HepG2 (cell line): Measurements from ENCODE around the gene PSEN2. TPM values are rescaled to one million over a fixed set of nuclear protein-coding genes. Genes with fewer than 3 reads are reported as not detected.

Experiments
- ATAC-seq: fragments of 200-7000 bp; cut with Tn5 transposase; 3 replicates; pipeline ENCODE4 v1.9.1; 2020; ENCODE audit warnings: mild to moderate bottlenecking, moderate library complexity
- BruUV-seq: library from RNA; stranded (reverse); fragments of 400-500 nt; replicated peaks from 2 replicates; lab custom pipeline; 2021; lab: Mats Ljungman, UMichigan
- CTCF ChIA-PET: fragments of 300-600 bp; formaldehyde crosslinking; extraction: SDS; loops from one replicate; lab custom pipeline; 2021; ENCODE audit warnings: low total read pairs, inconsistent platforms, low intra/inter-chr PET ratio; lab: Yijun Ruan, JAX
- POLR2A ChIA-PET: fragments of 350-600 bp; sonication (Branson Sonifier 250); formaldehyde crosslinking; loops from one replicate; lab custom pipeline; 2020; ENCODE audit warnings: antibody characterized with exemption, inconsistent platforms; lab: Yijun Ruan, JAX
- DNase-seq: peaks from one replicate; pipeline ENCODE4 v3.0.0-alpha.2; 2015; ENCODE audit warnings: low spot score
- FAIRE-seq: peaks from 3 replicates; lab custom pipeline; 2011; peaks lifted over from hg19 to GRCh38; lab: Jason Lieb, UNC
- H2AFZ ChIP-seq: one replicate; pipeline ENCODE4 v1.6.1; 2011; ENCODE audit warnings: low read length, inconsistent platforms
- H3K27ac ChIP-seq: fragments of 300-600 bp; 3 replicates; pipeline ENCODE4 v1.8.0; 2011; ENCODE audit warnings: mixed run types, mild to moderate bottlenecking, mixed read lengths, low read length, inconsistent platforms; ENCODE audit not compliant: insufficient read depth; ENCODE audit errors: extremely low read length
- H3K27me3 ChIP-seq, 2 experiments: fragments of 200-600 bp in 1 of 2; 2 replicates in 1 of 2; 3 replicates in 1 of 2; pipeline versions ENCODE4 v1.6.0 to v1.8.0; 2011; ENCODE audit warnings: low read length in 2 of 2, mild to moderate bottlenecking in 2 of 2, moderate library complexity in 2 of 2, inconsistent platforms in 1 of 2; ENCODE audit not compliant: insufficient read depth in 2 of 2, control insufficient read depth in 1 of 2
- H3K36me3 ChIP-seq, 2 experiments: fragments of 200-600 bp in 1 of 2; replicated peaks in 1 of 2; 2 replicates in 1 of 2; 3 replicates in 1 of 2; pipeline versions ENCODE4 v1.5.1 to v1.8.0; 2011; ENCODE audit warnings: low read length in 2 of 2, inconsistent platforms in 1 of 2; ENCODE audit not compliant: insufficient read depth in 2 of 2, control insufficient read depth in 1 of 2
- H3K4me1 ChIP-seq: 2 replicates; pipeline ENCODE4 v1.5.1; 2012; ENCODE audit warnings: low read length, inconsistent platforms; ENCODE audit not compliant: insufficient read depth
- H3K4me2 ChIP-seq: 2 replicates; pipeline ENCODE4 v1.6.0; 2011; ENCODE audit warnings: low read depth, low read length, inconsistent platforms
- H3K4me3 ChIP-seq, 3 experiments: fragments of 200-600 bp in 1 of 3; sonication (generic), shearing (Covaris generic) in 1 of 3; replicated peaks in 1 of 3; 2 replicates each; pipeline ENCODE4 v1.5.1; 2011 to 2016; ENCODE audit warnings: low read length in 3 of 3, inconsistent platforms in 2 of 3, low read depth in 2 of 3, mild to moderate bottlenecking in 2 of 3, control low read depth in 1 of 3, mixed read lengths in 1 of 3; ENCODE audit not compliant: insufficient read depth in 1 of 3
- H3K79me2 ChIP-seq: one replicate; pipeline ENCODE4 v1.6.1; 2011; ENCODE audit warnings: low read length, inconsistent platforms; ENCODE audit not compliant: insufficient read depth
- H3K9ac ChIP-seq: 2 replicates; pipeline ENCODE4 v1.6.0; 2011; ENCODE audit warnings: mild to moderate bottlenecking, low read depth, low read length, inconsistent platforms; ENCODE audit not compliant: insufficient read depth
- H3K9me3 ChIP-seq: 2 replicates; pipeline ENCODE4 v1.5.1; 2012; ENCODE audit warnings: mild to moderate bottlenecking, low read length
- H4K20me1 ChIP-seq: 2 replicates; pipeline ENCODE4 v1.6.0; 2011; ENCODE audit warnings: inconsistent platforms, mild to moderate bottlenecking, low read length, moderate library complexity; ENCODE audit not compliant: insufficient read depth
- ARNT2 ChIP-seq: sonication (generic); formaldehyde crosslinking; IDR thresholded peaks from 2 replicates; pipeline ENCODE4 v1.8.0; 2022; ENCODE audit warnings: mild to moderate bottlenecking, low read depth, missing genetic modification reagents, moderate library complexity
- CREB1 ChIP-seq, 2 experiments: fragments of 450-650 bp in 1 of 2; IDR thresholded peaks; 2 replicates each; pipeline ENCODE4 v1.6.1; 2016 to 2017; ENCODE audit warnings: control low read depth in 1 of 2, mild to moderate bottlenecking in 1 of 2, missing compliant biosample characterization in 1 of 2, missing genetic modification characterization in 1 of 2
- EP300 ChIP-seq, 3 experiments: sonication (generic) in 1 of 3; formaldehyde crosslinking in 1 of 3; IDR thresholded peaks; 2 replicates each; pipeline versions ENCODE4 v1.5.1 to v1.6.1; 2011 to 2020; ENCODE audit warnings: low read depth in 2 of 3, low read length in 2 of 3, borderline replicate concordance in 1 of 3, improper control_type of control experiment in 1 of 3, mild to moderate bottlenecking in 1 of 3, missing genetic modification reagents in 1 of 3, moderate library complexity in 1 of 3
- FOXP1 ChIP-seq, 2 experiments: fragments of 450-650 bp in 1 of 2; IDR thresholded peaks; 2 replicates each; pipeline ENCODE4 v1.6.1; 2017 to 2018; ENCODE audit warnings: antibody characterized with exemption in 1 of 2
- GATAD2A ChIP-seq: IDR thresholded peaks from 2 replicates; pipeline ENCODE4 v1.6.1; 2016
- HDAC2 ChIP-seq: sonication (generic); formaldehyde crosslinking; IDR thresholded peaks from 2 replicates; pipeline ENCODE4 v1.4.0; 2020; ENCODE audit warnings: missing genetic modification reagents
- MBD4 ChIP-seq: IDR thresholded peaks from 2 replicates; pipeline ENCODE4 v1.6.1; 2012; ENCODE audit warnings: low read length, inconsistent platforms, borderline replicate concordance
- SMAD3 ChIP-seq: sonication (generic); formaldehyde crosslinking; IDR thresholded peaks from 2 replicates; pipeline ENCODE4 v1.4.0; 2020; ENCODE audit warnings: missing genetic modification reagents
- SRSF9 ChIP-seq: fragments of 200-400 bp; formaldehyde crosslinking; IDR thresholded peaks from 2 replicates; pipeline ENCODE4 v1.6.1; 2018; ENCODE audit warnings: borderline replicate concordance, mild to moderate bottlenecking, low read depth, low read length; ENCODE audit not compliant: insufficient read depth, poor library complexity, severe bottlenecking
- THYN1 ChIP-seq: sonication (generic); formaldehyde crosslinking; IDR thresholded peaks from 2 replicates; pipeline ENCODE4 v1.8.1; 2023; ENCODE audit warnings: low read depth, mild to moderate bottlenecking, moderate library complexity, missing genetic modification reagents, borderline replicate concordance
- ZNF20 ChIP-seq: sonication (generic); formaldehyde crosslinking; IDR thresholded peaks from 2 replicates; pipeline ENCODE4 v1.4.0; 2020; ENCODE audit warnings: mild to moderate bottlenecking, moderate library complexity, missing genetic modification reagents
- ZNF563 ChIP-seq: sonication (generic); formaldehyde crosslinking; IDR thresholded peaks from 2 replicates; pipeline ENCODE4 v1.8.0; 2022; ENCODE audit warnings: mild to moderate bottlenecking, moderate library complexity, missing genetic modification reagents
- ZNF780A ChIP-seq: sonication (generic); formaldehyde crosslinking; IDR thresholded peaks from 2 replicates; pipeline ENCODE4 v1.8.0; 2022; ENCODE audit warnings: mild to moderate bottlenecking, missing genetic modification reagents, moderate library complexity
- ZNF788 ChIP-seq: sonication (generic); formaldehyde crosslinking; IDR thresholded peaks from 2 replicates; pipeline ENCODE4 v1.5.0; 2020; ENCODE audit warnings: mild to moderate bottlenecking, missing genetic modification reagents, borderline replicate concordance
- WGBS: methylation state at CpG from one replicate; pipeline ENCODE4 v1.1.6; 2017; ENCODE audit warnings: low lambda C conversion rate; 5-methylcytosine and 5-hydroxymethylcytosine counted together
- in situ Hi-C: cut with HindIII; loops from 2 replicates; pipeline ENCODE4 v1.10.0; 2017; ENCODE audit warnings: low pct_unique_long_range_greater_than_20kb; ENCODE audit not compliant: extremely low pct_ligation_motif_present
- intact Hi-C: fragments of 100-400 bp; cut with micrococcal nuclease; formaldehyde crosslinking; loops from one replicate; pipeline ENCODE4 v1.10.0; 2022; ENCODE audit not compliant: unreplicated experiment
- polyA plus RNA-seq, 8 experiments: library from polyadenylated mRNA; depleted of rRNA in 3 of 8; stranded (reverse) in 7 of 8; unstranded in 1 of 8; fragments of >200 nt; fragmentation: Illumina TruSeq in 4 of 8; extraction: Trizol in 4 of 8; gene quantifications; 2 replicates each; pipeline versions ENCODE4 v1.2.1 to v1.2.3, GENCODE V29; 2011 to 2016; ENCODE audit warnings: low read depth in 4 of 8, missing spikeins in 1 of 8, mixed read lengths in 1 of 8; ENCODE audit not compliant: insufficient read depth in 1 of 8
- total RNA-seq, 5 experiments: library from RNA; depleted of rRNA; stranded (reverse); fragments of >200 nt; fragmentation: Illumina TruSeq; extraction: Trizol; gene quantifications; 2 replicates each; pipeline ENCODE4 v1.2.3, GENCODE V29; 2016; ENCODE audit warnings: low read depth in 1 of 5
- TF ChIP-seq, protein P1 (sequence below): sonication (generic); formaldehyde crosslinking; IDR thresholded peaks from 2 replicates; pipeline ENCODE4 v1.5.0; 2020; ENCODE audit warnings: missing genetic modification reagents

The PSEN2 gene
- total and polyA plus RNA-seq, 2 of the 13 experiments (the other 11 are each of a cell fraction or from before 2014, with no cell fraction given): 5.9 to 13.1 TPM

DNA sequence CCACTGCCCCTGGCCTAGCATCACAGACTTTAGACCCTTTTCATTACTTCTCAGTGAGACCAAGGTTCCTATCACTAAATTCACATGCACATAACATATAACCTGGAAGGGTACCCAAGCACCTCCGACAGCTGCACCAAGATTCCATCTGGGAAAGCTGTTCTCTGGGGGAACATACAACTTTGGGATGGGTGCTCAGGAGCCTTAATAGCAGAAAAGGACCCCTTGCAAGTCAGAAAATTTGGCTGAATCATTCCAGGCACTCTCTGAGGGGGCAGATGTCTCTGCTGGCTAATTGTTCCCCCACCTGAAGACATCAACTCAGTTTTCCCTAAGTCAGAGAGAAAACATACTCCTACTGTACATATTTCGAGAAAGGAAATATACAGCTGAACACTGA is 41.3 kb upstream of the PSEN2 start (continued):
- no peak for TF ChIP-seq SMAD3 (CRISPR knock-in tag)

DNA sequence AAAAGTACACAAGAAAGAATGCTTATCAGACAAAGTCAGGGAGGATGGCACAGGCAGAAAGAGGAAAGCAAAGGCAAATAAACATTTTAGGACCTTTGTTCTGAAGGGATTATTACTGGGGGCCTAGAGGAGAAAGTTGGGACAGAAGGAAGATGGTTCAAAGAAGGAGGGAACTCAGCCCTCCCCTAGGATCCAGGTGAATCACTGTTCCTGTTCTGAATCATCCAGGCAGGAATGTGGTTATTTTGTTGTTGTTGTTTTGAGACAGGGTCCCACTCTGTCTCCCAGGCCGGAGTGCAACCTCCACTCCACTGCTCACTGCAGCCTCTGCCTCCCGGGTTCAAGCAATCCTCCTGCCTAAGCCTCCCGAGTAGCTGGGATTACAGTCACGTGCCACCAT is 38.5 kb upstream of the PSEN2 start:
- no peak overlapping the region for H2AFZ ChIP-seq
- DNase-seq: no peak
- WGBS: 9% methylated on average over 4 of the region's 4 CpGs
- BruUV-seq: no TSS peak
- no peak overlapping the region for H3K4me3 ChIP-seq
- TF ChIP-seq SRSF9 (no peak), ARNT2 (CRISPR knock-in tag) (no peak), ZNF563 (no peak)
- TF ChIP-seq, all 625 proteins: peak for 0
- ChIA-PET CTCF (no interaction called here), POLR2A (no interaction called here)
- no peaks in the 10 kb centered on the region for H4K20me1 ChIP-seq
- no peaks in the 10 kb centered on the region for H3K36me3 ChIP-seq
- in situ Hi-C loops (no loop called here), intact Hi-C loops (no loop called here)
- H3K79me2 ChIP-seq: no peaks in the 10 kb centered on the region
- H3K27ac ChIP-seq: no peak overlapping the region
- H3K9me3 ChIP-seq: no peaks in the 10 kb centered on the region
- no peak overlapping the region for H3K9ac ChIP-seq
- FAIRE-seq: no peak
- no peak for ATAC-seq
- H3K4me1 ChIP-seq: no peaks in the 10 kb centered on the region
- H3K27me3 ChIP-seq: peaks cover 0 to 35% of the 10 kb centered on the region in 2 experiments; a peak in 3 of 5 replicates
- H3K4me2 ChIP-seq: no peak overlapping the region

DNA sequence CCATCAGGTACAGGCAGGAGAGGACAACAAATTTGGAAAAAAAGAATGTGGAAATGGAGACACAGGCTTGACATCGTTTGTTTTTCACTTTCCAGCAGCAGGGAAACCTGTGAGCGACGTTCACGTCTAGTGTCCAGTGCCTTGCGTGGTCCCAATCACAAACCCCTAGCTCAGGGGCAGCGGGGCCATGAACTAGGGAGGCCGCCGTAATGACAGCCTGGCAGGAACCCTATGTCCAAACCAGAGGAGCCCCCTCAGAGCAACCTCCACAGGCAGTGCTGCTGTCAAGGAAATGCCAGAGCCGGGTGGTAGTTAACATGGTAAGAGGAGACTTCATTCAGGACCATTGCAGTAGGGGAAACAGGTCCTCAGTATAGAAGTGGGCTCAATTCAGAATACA is 37.8 kb upstream of the PSEN2 start:
- H3K9ac ChIP-seq: no peak overlapping the region
- WGBS: 31% methylated on average over 9 of the region's 9 CpGs
- in situ Hi-C loops (no loop called here), intact Hi-C loops (no loop called here)
- BruUV-seq: no TSS peak
- CTCF ChIA-PET: no interaction called here
- FAIRE-seq (no peak), DNase-seq (no peak), ATAC-seq (no peak)
- H3K4me1 ChIP-seq: no peaks in the 10 kb centered on the region
- no peak overlapping the region for H3K4me3 ChIP-seq
- no peaks in the 10 kb centered on the region for H3K36me3 ChIP-seq
- H4K20me1 ChIP-seq: no peaks in the 10 kb centered on the region
- POLR2A ChIA-PET: no interaction called here
- H2AFZ ChIP-seq: no peak overlapping the region
- no peaks in the 10 kb centered on the region for H3K9me3 ChIP-seq
- TF ChIP-seq MBD4 (no peak), ZNF20 (CRISPR knock-in tag) (no peak), GATAD2A (CRISPR knock-in tag) (no peak), THYN1 (no peak), HDAC2 (CRISPR knock-in tag) (no peak), ZNF788 (CRISPR knock-in tag) (no peak), ZNF780A (CRISPR knock-in tag) (no peak), CREB1 (IDR thresholded peaks at IDR 0.05) (no peak), CREB1 (CRISPR knock-in tag; IDR thresholded peaks at IDR 0.05) (no peak), EP300 (IDR thresholded peaks at IDR 0.05; ENCODE audit: low read depth in 2 of 2, low read length in 2 of 2) (no peak), EP300 (CRISPR knock-in tag; IDR thresholded peaks at IDR 0.05; ENCODE audit: borderline replicate concordance) (no peak), FOXP1 (IDR thresholded peaks at IDR 0.05) (no peak), FOXP1 (CRISPR knock-in tag; IDR thresholded peaks at IDR 0.05) (no peak)
- TF ChIP-seq, protein P1, sequence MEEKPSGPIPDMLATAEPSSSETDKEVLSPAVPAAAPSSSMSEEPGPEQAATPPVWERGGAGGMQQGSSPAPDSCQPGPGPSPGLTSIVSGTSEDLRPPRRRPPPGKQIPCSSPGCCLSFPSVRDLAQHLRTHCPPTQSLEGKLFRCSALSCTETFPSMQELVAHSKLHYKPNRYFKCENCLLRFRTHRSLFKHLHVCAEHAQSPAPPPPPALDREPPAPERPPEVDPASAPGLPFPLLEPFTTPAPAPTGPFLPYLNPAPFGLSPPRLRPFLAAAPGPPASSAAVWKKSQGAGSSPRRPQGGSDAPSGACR: no peak
- no peak overlapping the region for H3K27ac ChIP-seq
- peaks cover 0 to 36% of the 10 kb centered on the region in 2 experiments; a peak in 3 of 5 replicates for H3K27me3 ChIP-seq
- H3K79me2 ChIP-seq: no peaks in the 10 kb centered on the region
- H3K4me2 ChIP-seq: no peak overlapping the region
